Dermis microvascular lymphatic vessel endothelial cell (primary cell): ENCODE measurements around the gene KBTBD13. TPM values are rescaled to one million over a fixed set of nuclear protein-coding genes. Genes with fewer than 3 reads are reported as not detected.
"Not testable (repeated sequence)": the region's sequence is repeated elsewhere in the genome, so short reads cannot be mapped to it uniquely, and the experiment has no call there.

Experiments used
- DNase-seq, 2 donors: peaks; one replicate each; pipeline versions ENCODE4 v3.0.0 to v3.0.0-alpha.2; 2010; ENCODE audit warnings: low read depth in 2 of 2
- total RNA-seq: library from RNA; depleted of rRNA; stranded (reverse); fragments of >200 nt; gene quantifications from 2 replicates; pipeline ENCODE4 v1.2.1, GENCODE V29; 2014

Gene KBTBD13
- total RNA-seq, 1 donor from 2014 or later = not detected

GRCh38 chr15:65069179-65069578 lies 7.4 kb upstream of the KBTBD13 start:
- no peak for DNase-seq

- no peak for DNase-seq
Measured at GRCh38 chr15:65069779-65070546, 6.6 kb upstream of the KBTBD13 start.

- DNase-seq = no peak
Measured at GRCh38 chr15:65071381-65071811, 5.2 kb upstream of the KBTBD13 start.

- DNase-seq = no peak
Measured at GRCh38 chr15:65072027-65072426, 4.5 kb upstream of the KBTBD13 start.

GRCh38 chr15:65072617-65073016 lies 3.9 kb upstream of the KBTBD13 start:
- DNase-seq = no peak

GRCh38 chr15:65074946-65075345 lies 1.6 kb upstream of the KBTBD13 start:
- DNase-seq = not testable (repeated sequence)

- not testable (repeated sequence) for DNase-seq
Measured at GRCh38 chr15:65075607-65076395, 745 bp upstream of the KBTBD13 start.

- no peak for DNase-seq
Measured at GRCh38 chr15:65077291-65077980, 890 bp downstream of the KBTBD13 start.

- DNase-seq = peak; percentile 23 to 67
Measured at GRCh38 chr15:65077981-65078352, 1.4 kb downstream of the KBTBD13 start.

- no peak for DNase-seq
Measured at GRCh38 chr15:65079580-65079979, 3.0 kb downstream of the KBTBD13 start.

GRCh38 chr15:65081270-65081669 lies 4.7 kb downstream of the KBTBD13 start:
- DNase-seq = no peak

- DNase-seq = no peak
Measured at GRCh38 chr15:65081758-65082157, 5.2 kb downstream of the KBTBD13 start.

GRCh38 chr15:65082303-65082953 lies 5.9 kb downstream of the KBTBD13 start:
- no peak for DNase-seq

- no peak for DNase-seq
Measured at GRCh38 chr15:65083262-65083701, 6.7 kb downstream of the KBTBD13 start.

- no peak for DNase-seq
Measured at GRCh38 chr15:65084500-65085206, 8.1 kb downstream of the KBTBD13 start.

- no peak for DNase-seq
Measured at GRCh38 chr15:65085207-65085753, 8.7 kb downstream of the KBTBD13 start.

GRCh38 chr15:65085990-65086679 lies 9.6 kb downstream of the KBTBD13 start:
- DNase-seq = peak; percentile 16 to 41

GRCh38 chr15:65086680-65087111 lies 10.2 kb downstream of the KBTBD13 start:
- peak in 1 of 2 donors; percentile 19 for DNase-seq

GRCh38 chr15:65087411-65087810 lies 10.9 kb downstream of the KBTBD13 start:
- no peak for DNase-seq
